Measurements from ENCODE around the gene SLC12A5. TPM values are rescaled to one million over a fixed set of nuclear protein-coding genes. Genes with fewer than 3 reads are reported as not detected.
"Not testable (repeated sequence)": the region's sequence is repeated elsewhere in the genome, so short reads cannot be mapped to it uniquely, and the experiment has no call there.

Gene SLC12A5
- polyA plus RNA-seq (2013, experiment 1 of 4), result 9.5 TPM
- 8.5 TPM for polyA plus RNA-seq (2013, experiment 2 of 4)
- polyA plus RNA-seq (2013, experiment 3 of 4), result 7.4 TPM
- 8.8 TPM for polyA plus RNA-seq (2013, experiment 4 of 4)

- H3K4me1 ChIP-seq (ENCODE audit: control insufficient read depth, insufficient read depth, low read length), result peaks cover 17% of the 10 kb centered on the region
- no peak within 1 kb of the TSS for H3K27ac ChIP-seq (ENCODE audit: insufficient read depth, low read depth, low read length, poor library complexity, severe bottlenecking)
- WGBS, 2 experiments, result 32 to 34% methylated on average over 56 of the region's 56 CpGs
- peaks cover 100% of the 10 kb centered on the region for H3K27me3 ChIP-seq (ENCODE audit: control insufficient read depth, insufficient read depth, low read length, poor library complexity, severe bottlenecking)
- no peak within 1 kb of the TSS for H3K4me3 ChIP-seq (ENCODE audit: insufficient read depth, low read depth, low read length)
- H3K36me3 ChIP-seq (ENCODE audit: control insufficient read depth, insufficient read depth, low read length), result no peaks in the 10 kb centered on the region
- H3K9me3 ChIP-seq (ENCODE audit: control insufficient read depth, low read length), result no peaks in the 10 kb centered on the region
Measured at GRCh38 chr20:46028772-46029371, at the start of gene SLC12A5. SLC12A5 (plus strand) TSS chr20:46029215; CDS start chr20:46029345, 130 bp downstream.

GRCh38 chr20:45981261-45981660 lies 47.8 kb upstream of the SLC12A5 start:
- H3K36me3 ChIP-seq (ENCODE audit: control insufficient read depth, insufficient read depth, low read length), result no peaks in the 10 kb centered on the region
- no peaks in the 10 kb centered on the region for H3K27me3 ChIP-seq (ENCODE audit: control insufficient read depth, insufficient read depth, low read length, poor library complexity, severe bottlenecking)

GRCh38 chr20:45983279-45983743 lies 45.7 kb upstream of the SLC12A5 start:
- no peaks in the 10 kb centered on the region for H3K36me3 ChIP-seq (ENCODE audit: control insufficient read depth, insufficient read depth, low read length)
- no peak overlapping the region for H3K27ac ChIP-seq (ENCODE audit: insufficient read depth, low read depth, low read length, poor library complexity, severe bottlenecking)
- no peaks in the 10 kb centered on the region for H3K9me3 ChIP-seq (ENCODE audit: control insufficient read depth, low read length)
- no peak overlapping the region for H3K4me3 ChIP-seq (ENCODE audit: insufficient read depth, low read depth, low read length)
- H3K27me3 ChIP-seq (ENCODE audit: control insufficient read depth, insufficient read depth, low read length, poor library complexity, severe bottlenecking), result no peaks in the 10 kb centered on the region
- H3K4me1 ChIP-seq (ENCODE audit: control insufficient read depth, insufficient read depth, low read length), result no peaks in the 10 kb centered on the region
- 80 to 82% methylated on average over 7 of the region's 7 CpGs for WGBS, 2 experiments

More at GRCh38 chr20:45981261-45981660, 47.8 kb upstream of the SLC12A5 start:
- Histone ChIP-seq H3K9me3 (ENCODE audit: control insufficient read depth, low read length) (no peaks in the 10 kb centered on the region), H3K27ac (ENCODE audit: insufficient read depth, low read depth, low read length, poor library complexity, severe bottlenecking) (no peak overlapping the region), H3K4me3 (ENCODE audit: insufficient read depth, low read depth, low read length) (no peak overlapping the region), H3K4me1 (ENCODE audit: control insufficient read depth, insufficient read depth, low read length) (no peaks in the 10 kb centered on the region)
- 94 to 97% methylated on average over 6 of the region's 6 CpGs for WGBS, 2 experiments

- Histone ChIP-seq H3K9me3 (ENCODE audit: control insufficient read depth, low read length) (no peaks in the 10 kb centered on the region), H3K4me1 (ENCODE audit: control insufficient read depth, insufficient read depth, low read length) (no peaks in the 10 kb centered on the region), H3K4me3 (ENCODE audit: insufficient read depth, low read depth, low read length) (no peak overlapping the region), H3K27ac (ENCODE audit: insufficient read depth, low read depth, low read length, poor library complexity, severe bottlenecking) (no peak overlapping the region), H3K27me3 (ENCODE audit: control insufficient read depth, insufficient read depth, low read length, poor library complexity, severe bottlenecking) (no peaks in the 10 kb centered on the region), H3K36me3 (ENCODE audit: control insufficient read depth, insufficient read depth, low read length) (no peaks in the 10 kb centered on the region)
- WGBS, 2 experiments, result 79 to 80% methylated on average over 7 of the region's 7 CpGs
Measured at GRCh38 chr20:45985573-45985972, 43.4 kb upstream of the SLC12A5 start.

DNA sequence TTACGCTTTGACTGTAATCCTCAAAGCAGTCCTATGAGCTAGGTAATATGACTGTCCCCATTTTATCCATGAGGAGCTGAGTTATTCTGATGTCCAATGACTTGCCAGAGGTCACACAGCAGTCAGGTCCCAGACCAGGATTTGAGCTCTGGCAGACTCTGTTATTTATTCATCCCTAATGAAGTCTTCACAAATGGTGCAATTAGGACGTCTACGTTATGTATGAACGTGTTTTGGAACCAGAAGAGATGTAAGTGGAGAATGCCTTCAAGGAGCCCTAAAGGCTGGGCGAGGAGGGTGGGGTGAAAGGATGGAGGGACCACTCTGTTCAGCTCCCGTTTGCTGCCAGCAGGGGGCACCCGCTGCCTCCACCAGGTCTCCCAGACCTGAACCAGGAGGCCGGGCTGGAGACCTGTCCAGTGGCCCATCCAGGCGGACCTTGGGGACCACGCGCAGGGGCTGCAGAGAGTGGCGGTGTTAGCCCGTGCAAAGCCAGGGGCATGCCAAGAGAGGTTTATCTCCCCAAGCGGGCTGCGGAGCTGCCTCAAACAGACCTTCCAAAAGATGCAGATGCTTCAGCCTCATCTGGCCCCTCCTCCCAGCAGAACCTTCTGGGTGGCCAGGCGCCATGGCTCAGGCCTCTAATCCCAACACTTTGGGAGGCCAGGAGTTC lies 41.8 kb upstream of the SLC12A5 start:
- Histone ChIP-seq H3K36me3 (ENCODE audit: control insufficient read depth, insufficient read depth, low read length) (no peaks in the 10 kb centered on the region), H3K27me3 (ENCODE audit: control insufficient read depth, insufficient read depth, low read length, poor library complexity, severe bottlenecking) (no peaks in the 10 kb centered on the region), H3K9me3 (ENCODE audit: control insufficient read depth, low read length) (no peaks in the 10 kb centered on the region), H3K4me3 (ENCODE audit: insufficient read depth, low read depth, low read length) (no peak overlapping the region), H3K4me1 (ENCODE audit: control insufficient read depth, insufficient read depth, low read length) (no peaks in the 10 kb centered on the region), H3K27ac (ENCODE audit: insufficient read depth, low read depth, low read length, poor library complexity, severe bottlenecking) (no peak overlapping the region)
- WGBS, 2 experiments, result 22% methylated on average over 16 of the region's 16 CpGs

- not testable (repeated sequence) for H3K4me1 ChIP-seq (ENCODE audit: control insufficient read depth, insufficient read depth, low read length)
- 91 to 92% methylated on average over 6 of the region's 6 CpGs for WGBS, 2 experiments
Measured at GRCh38 chr20:45988830-45989229, 40.2 kb upstream of the SLC12A5 start.

DNA sequence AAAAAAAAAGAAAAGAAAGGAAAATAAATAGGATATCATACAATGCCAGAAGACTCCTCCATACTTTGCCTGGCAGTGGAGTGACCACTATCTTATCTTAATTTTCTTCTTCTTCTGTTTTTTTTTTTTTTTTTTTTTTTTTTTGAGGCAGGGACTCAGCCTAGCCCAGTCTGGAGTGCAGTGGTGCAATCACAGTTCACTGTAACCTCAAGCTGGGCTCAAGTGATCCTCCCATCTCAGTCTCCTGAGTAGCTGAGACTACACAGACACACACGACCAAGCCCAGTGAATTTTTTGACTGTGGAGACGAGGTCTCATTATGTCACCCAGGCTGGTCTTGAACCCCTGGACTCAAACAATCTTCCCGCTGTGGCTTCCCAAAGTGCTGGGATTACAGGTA lies 37.4 kb upstream of the SLC12A5 start:
- H3K9me3 ChIP-seq (ENCODE audit: control insufficient read depth, low read length), result no peaks in the 10 kb centered on the region
- H3K4me1 ChIP-seq (ENCODE audit: control insufficient read depth, insufficient read depth, low read length), result no peaks in the 10 kb centered on the region
- H3K27ac ChIP-seq (ENCODE audit: insufficient read depth, low read depth, low read length, poor library complexity, severe bottlenecking), result no peak overlapping the region
- no peaks in the 10 kb centered on the region for H3K27me3 ChIP-seq (ENCODE audit: control insufficient read depth, insufficient read depth, low read length, poor library complexity, severe bottlenecking)
- WGBS, 2 experiments, result 91 to 92% methylated on average over 3 of the region's 3 CpGs
- no peaks in the 10 kb centered on the region for H3K36me3 ChIP-seq (ENCODE audit: control insufficient read depth, insufficient read depth, low read length)
- no peak overlapping the region for H3K4me3 ChIP-seq (ENCODE audit: insufficient read depth, low read depth, low read length)

More at GRCh38 chr20:45988830-45989229, 40.2 kb upstream of the SLC12A5 start:
- not testable (repeated sequence) for H3K27ac ChIP-seq (ENCODE audit: insufficient read depth, low read depth, low read length, poor library complexity, severe bottlenecking); H3K9me3 ChIP-seq (ENCODE audit: control insufficient read depth, low read length); H3K36me3 ChIP-seq (ENCODE audit: control insufficient read depth, insufficient read depth, low read length); H3K4me3 ChIP-seq (ENCODE audit: insufficient read depth, low read depth, low read length); H3K27me3 ChIP-seq (ENCODE audit: control insufficient read depth, insufficient read depth, low read length, poor library complexity, severe bottlenecking)

DNA sequence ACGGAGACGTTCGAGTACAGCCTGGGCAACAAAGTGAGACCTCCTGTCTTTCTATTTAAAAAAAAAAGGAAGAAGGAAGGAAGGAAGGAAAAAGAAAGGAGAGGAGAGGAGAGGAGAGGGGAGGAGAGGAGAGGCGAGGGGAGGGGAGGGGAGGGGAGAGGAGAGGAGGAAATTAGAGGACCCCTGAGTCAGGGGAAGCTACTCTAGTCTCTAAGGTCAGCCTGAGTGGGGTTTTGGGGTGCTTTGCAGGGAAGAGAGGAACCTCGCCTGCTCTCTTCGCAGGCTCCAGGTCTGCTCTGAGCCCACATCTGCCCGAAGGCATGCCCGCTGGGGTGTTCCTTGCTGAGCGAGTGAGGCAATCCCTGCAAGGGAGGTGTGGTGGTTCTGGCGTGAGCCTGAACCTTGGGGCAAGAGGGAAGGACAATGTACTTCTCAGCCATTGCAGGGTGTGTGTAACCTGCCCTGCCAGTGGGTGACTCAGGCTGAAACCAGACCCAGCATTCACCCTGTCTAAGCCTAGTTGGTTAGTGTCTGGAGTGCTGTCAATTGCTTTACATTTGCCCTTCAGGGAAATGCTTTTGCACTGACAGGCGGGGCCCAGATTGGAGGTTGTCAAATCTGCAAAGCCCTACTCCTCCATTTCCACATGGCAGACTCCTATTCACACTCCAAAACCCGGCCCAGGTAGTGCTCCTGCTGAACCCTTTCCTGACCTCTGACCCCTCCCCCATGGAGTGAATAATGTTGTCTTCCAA lies 35.6 kb upstream of the SLC12A5 start:
- no peaks in the 10 kb centered on the region for H3K36me3 ChIP-seq (ENCODE audit: control insufficient read depth, insufficient read depth, low read length)
- 76 to 78% methylated on average over 12 of the region's 12 CpGs for WGBS, 2 experiments
- H3K27ac ChIP-seq (ENCODE audit: insufficient read depth, low read depth, low read length, poor library complexity, severe bottlenecking), result no peak overlapping the region
- H3K27me3 ChIP-seq (ENCODE audit: control insufficient read depth, insufficient read depth, low read length, poor library complexity, severe bottlenecking), result no peaks in the 10 kb centered on the region
- H3K4me3 ChIP-seq (ENCODE audit: insufficient read depth, low read depth, low read length), result no peak overlapping the region
- no peaks in the 10 kb centered on the region for H3K4me1 ChIP-seq (ENCODE audit: control insufficient read depth, insufficient read depth, low read length)
- no peaks in the 10 kb centered on the region for H3K9me3 ChIP-seq (ENCODE audit: control insufficient read depth, low read length)

DNA sequence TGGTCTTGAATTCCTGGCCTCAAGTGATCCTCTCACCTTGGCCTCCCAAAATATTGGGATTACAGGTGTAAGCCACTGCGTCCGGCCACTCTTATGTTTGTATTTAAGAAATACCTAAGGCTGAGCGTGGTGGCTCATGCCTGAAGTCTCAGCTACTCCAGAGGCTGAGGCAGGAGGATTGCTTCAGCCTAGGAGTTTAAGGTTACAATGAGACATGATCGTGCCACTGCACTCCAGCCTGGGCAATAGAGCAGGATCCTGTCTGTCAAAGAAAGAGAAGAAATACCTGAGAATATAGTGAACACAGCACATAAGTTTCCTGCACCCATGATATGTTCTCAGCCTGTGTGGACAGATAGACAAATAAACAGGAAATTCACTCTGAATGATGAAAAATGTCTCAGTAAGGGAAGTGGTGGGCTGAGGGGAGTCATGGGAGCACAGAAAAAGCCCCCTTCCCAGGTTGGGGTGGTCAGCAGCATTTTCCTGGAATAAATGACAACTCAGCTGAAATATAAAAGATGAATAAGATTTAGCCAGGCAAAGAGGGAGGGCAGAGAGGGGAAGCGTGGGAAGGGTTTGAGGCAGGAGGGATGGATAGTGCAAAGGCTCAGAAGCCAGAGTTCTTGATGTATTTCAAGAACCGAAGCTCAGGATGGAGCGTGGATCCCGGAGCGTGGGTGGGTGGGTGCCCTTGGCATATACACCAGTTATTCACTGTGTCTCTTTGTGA lies 34.1 kb upstream of the SLC12A5 start:
- Histone ChIP-seq H3K27me3 (ENCODE audit: control insufficient read depth, insufficient read depth, low read length, poor library complexity, severe bottlenecking) (no peaks in the 10 kb centered on the region), H3K9me3 (ENCODE audit: control insufficient read depth, low read length) (no peaks in the 10 kb centered on the region)

More for the DNA sequence above, 34.1 kb upstream of the SLC12A5 start:
- WGBS, 2 experiments, result 84 to 85% methylated on average over 9 of the region's 9 CpGs
- H3K4me3 ChIP-seq (ENCODE audit: insufficient read depth, low read depth, low read length), result no peak overlapping the region
- H3K27ac ChIP-seq (ENCODE audit: insufficient read depth, low read depth, low read length, poor library complexity, severe bottlenecking), result no peak overlapping the region
- no peaks in the 10 kb centered on the region for H3K4me1 ChIP-seq (ENCODE audit: control insufficient read depth, insufficient read depth, low read length)
- no peaks in the 10 kb centered on the region for H3K36me3 ChIP-seq (ENCODE audit: control insufficient read depth, insufficient read depth, low read length)

Measured in ectodermal cell (in vitro differentiated cells).